Neural progenitor cell (in vitro differentiated cells): ENCODE results near the gene TRHDE. TPM values are rescaled to one million over a fixed set of nuclear protein-coding genes. Genes with fewer than 3 reads are reported as not detected.

Experiments
- DNase-seq: peaks from one replicate; pipeline ENCODE4 v3.0.0-alpha.2; 2016; ENCODE audit warnings: low spot score
- H2AFZ ChIP-seq: fragments of 200-600 bp; sonication (generic); replicated peaks from 2 replicates; pipeline ENCODE4 v1.6.1; 2016; ENCODE audit warnings: antibody characterized with exemption
- H3F3A ChIP-seq: fragments of 200-600 bp; sonication (generic); 2 replicates; pipeline ENCODE4 v1.6.1; 2016; ENCODE audit warnings: antibody characterized with exemption, low read depth
- H3K27ac ChIP-seq: fragments of 200-600 bp; sonication (generic); 2 replicates; pipeline ENCODE4 v1.5.1; 2016; ENCODE audit warnings: mild to moderate bottlenecking
- H3K27me3 ChIP-seq: fragments of 200-600 bp; sonication (generic); 2 replicates; pipeline ENCODE4 v1.6.1; 2016; ENCODE audit warnings: mild to moderate bottlenecking, moderate library complexity
- H3K36me3 ChIP-seq: fragments of 200-600 bp; sonication (generic); 2 replicates; pipeline ENCODE4 v1.5.1; 2016
- H3K4me1 ChIP-seq: fragments of 200-600 bp; sonication (generic); 2 replicates; pipeline ENCODE4 v1.6.1; 2016; ENCODE audit warnings: mixed run types
- H3K4me2 ChIP-seq: fragments of 200-600 bp; sonication (generic); 2 replicates; pipeline ENCODE4 v1.6.1; 2016
- H3K4me3 ChIP-seq: fragments of 200-600 bp; sonication (generic); 2 replicates; pipeline ENCODE4 v1.5.1; 2016
- H3K79me2 ChIP-seq: fragments of 200-600 bp; sonication (generic); 2 replicates; pipeline ENCODE4 v1.6.1; 2016; ENCODE audit warnings: low read depth
- H3K9ac ChIP-seq: fragments of 200-600 bp; sonication (generic); 2 replicates; pipeline ENCODE4 v1.6.1; 2016
- H3K9me3 ChIP-seq: fragments of 200-600 bp; sonication (generic); 2 replicates; pipeline ENCODE4 v1.5.1; 2016; ENCODE audit warnings: low read depth
- H4K20me1 ChIP-seq: fragments of 200-600 bp; sonication (generic); 2 replicates; pipeline ENCODE4 v1.6.1; 2016; ENCODE audit warnings: low read depth
- H3K27ac Mint-ChIP-seq: 3 replicates; pipeline ENCODE4 v1.8.0; 2021; ENCODE audit warnings: mixed read lengths
- H3K27me3 Mint-ChIP-seq: 2 replicates; pipeline ENCODE4 v1.8.0; 2022; ENCODE audit warnings: low read depth, mild to moderate bottlenecking, inconsistent platforms, moderate library complexity, mixed read lengths; ENCODE audit not compliant: insufficient read depth
- H3K36me3 Mint-ChIP-seq: 3 replicates; pipeline ENCODE4 v1.8.0; 2021; ENCODE audit warnings: mixed read lengths
- H3K4me1 Mint-ChIP-seq: 3 replicates; pipeline ENCODE4 v1.8.0; 2021; ENCODE audit warnings: mixed read lengths
- H3K4me3 Mint-ChIP-seq: 3 replicates; pipeline ENCODE4 v1.8.0; 2021; ENCODE audit warnings: mild to moderate bottlenecking, moderate library complexity, mixed read lengths
- H3K9me3 Mint-ChIP-seq: 3 replicates; pipeline ENCODE4 v1.8.0; 2020; ENCODE audit warnings: mixed read lengths
- CTCF ChIP-seq: fragments of 200-600 bp; sonication (generic); IDR thresholded peaks from 2 replicates; pipeline ENCODE4 v1.5.1; 2017; ENCODE audit warnings: antibody characterized with exemption, mild to moderate bottlenecking
- EZH2 ChIP-seq: fragments of 200-600 bp; sonication (generic); IDR thresholded peaks from 2 replicates; pipeline ENCODE4 v1.6.1; 2017; ENCODE audit warnings: antibody characterized with exemption, mild to moderate bottlenecking, moderate library complexity
- EZH2phosphoT487 ChIP-seq: fragments of 200-600 bp; sonication (generic); IDR thresholded peaks from 2 replicates; pipeline ENCODE4 v1.6.1; 2017; ENCODE audit warnings: antibody characterized with exemption
- total RNA-seq: library from RNA; depleted of rRNA; stranded (reverse); fragments of >200 nt; gene quantifications from 2 replicates; pipeline ENCODE4 v1.2.3, GENCODE V29; 2015; ENCODE audit warnings: low replicate concordance

Gene TRHDE
- total RNA-seq, 1 donor from 2014 or later, result 4.5 TPM

DNA sequence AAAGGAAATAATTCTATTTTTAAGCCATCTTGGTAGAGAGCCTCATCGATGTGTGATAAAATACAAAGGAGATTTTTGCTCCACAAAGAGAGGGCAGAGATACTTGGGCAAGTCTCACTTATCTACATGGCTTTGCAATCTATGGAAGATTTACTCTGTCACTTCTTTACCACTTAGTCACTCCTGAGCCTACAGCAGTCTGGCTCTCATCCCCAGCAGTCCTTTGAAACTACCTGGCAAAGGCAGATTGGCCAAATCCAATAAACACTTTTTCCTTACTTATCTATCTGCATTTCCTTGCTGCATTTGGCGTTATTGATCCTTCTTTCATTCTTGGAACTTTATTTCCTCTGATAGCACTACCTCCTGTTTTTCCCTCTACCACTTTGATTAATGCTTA, 170.0 kb downstream of the TRHDE start:
- no peaks in the 10 kb centered on the region for H3K4me1 Mint-ChIP-seq
- no peak for TF ChIP-seq CTCF
- no peak for TF ChIP-seq EZH2phosphoT487
- no peak for TF ChIP-seq EZH2
- no peak overlapping the region for H3K27ac ChIP-seq
- H3K9me3 ChIP-seq, result peaks cover 8% of the 10 kb centered on the region
- no peak overlapping the region for H3K4me3 Mint-ChIP-seq
- no peaks in the 10 kb centered on the region for H3F3A ChIP-seq
- H3K79me2 ChIP-seq, result no peaks in the 10 kb centered on the region
- no peaks in the 10 kb centered on the region for H3K36me3 ChIP-seq
- H3K4me3 ChIP-seq, result no peak overlapping the region
- H3K4me2 ChIP-seq, result no peak overlapping the region
- H3K9ac ChIP-seq, result no peak overlapping the region
- H3K36me3 Mint-ChIP-seq, result peaks cover 2% of the 10 kb centered on the region
- H3K4me1 ChIP-seq, result no peaks in the 10 kb centered on the region
- H3K27me3 Mint-ChIP-seq, result no peaks in the 10 kb centered on the region
- no peak overlapping the region for H3K27ac Mint-ChIP-seq
- DNase-seq, result no peak
- H4K20me1 ChIP-seq, result no peaks in the 10 kb centered on the region
- H2AFZ ChIP-seq, result no peak overlapping the region
- H3K9me3 Mint-ChIP-seq, result peaks cover 18% of the 10 kb centered on the region
- no peaks in the 10 kb centered on the region for H3K27me3 ChIP-seq

DNA sequence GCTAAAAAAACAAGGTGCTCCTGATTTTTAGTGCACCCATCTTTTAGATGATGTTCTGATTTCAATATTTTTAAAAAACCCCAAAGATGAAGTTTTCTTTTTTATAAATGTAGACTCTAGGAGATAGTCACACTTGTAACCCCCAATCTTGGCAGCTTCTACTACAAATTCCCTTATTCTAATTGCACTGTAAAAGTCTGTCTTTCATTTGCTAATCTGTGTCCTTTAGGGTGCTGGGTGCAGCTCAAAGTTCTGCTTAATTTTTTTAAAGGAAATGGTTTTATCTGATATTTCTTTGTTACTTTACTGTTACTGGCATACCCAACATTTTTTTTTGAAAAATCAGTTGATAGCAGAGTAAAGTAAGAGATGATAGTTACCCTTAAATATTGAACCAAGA, 172.0 kb downstream of the TRHDE start:
- Mint-ChIP-seq H3K4me3 (no peak overlapping the region), H3K27me3 (no peaks in the 10 kb centered on the region), H3K9me3 (peaks cover 9% of the 10 kb centered on the region), H3K4me1 (peaks cover 4% of the 10 kb centered on the region), H3K27ac (no peak overlapping the region), H3K36me3 (peaks cover 2% of the 10 kb centered on the region)
- TF ChIP-seq EZH2 (no peak), CTCF (no peak), EZH2phosphoT487 (no peak)
- H3K4me2 ChIP-seq, result no peak overlapping the region
- H4K20me1 ChIP-seq, result no peaks in the 10 kb centered on the region
- H3K79me2 ChIP-seq, result no peaks in the 10 kb centered on the region
- DNase-seq, result no peak
- no peaks in the 10 kb centered on the region for H3K4me1 ChIP-seq
- peaks cover 2% of the 10 kb centered on the region for H3K9me3 ChIP-seq
- no peaks in the 10 kb centered on the region for H3K27me3 ChIP-seq
- no peak overlapping the region for H2AFZ ChIP-seq
- H3K36me3 ChIP-seq, result no peaks in the 10 kb centered on the region
- H3K27ac ChIP-seq, result no peak overlapping the region
- H3K9ac ChIP-seq, result no peak overlapping the region
- H3K4me3 ChIP-seq, result no peak overlapping the region
- no peaks in the 10 kb centered on the region for H3F3A ChIP-seq

DNA sequence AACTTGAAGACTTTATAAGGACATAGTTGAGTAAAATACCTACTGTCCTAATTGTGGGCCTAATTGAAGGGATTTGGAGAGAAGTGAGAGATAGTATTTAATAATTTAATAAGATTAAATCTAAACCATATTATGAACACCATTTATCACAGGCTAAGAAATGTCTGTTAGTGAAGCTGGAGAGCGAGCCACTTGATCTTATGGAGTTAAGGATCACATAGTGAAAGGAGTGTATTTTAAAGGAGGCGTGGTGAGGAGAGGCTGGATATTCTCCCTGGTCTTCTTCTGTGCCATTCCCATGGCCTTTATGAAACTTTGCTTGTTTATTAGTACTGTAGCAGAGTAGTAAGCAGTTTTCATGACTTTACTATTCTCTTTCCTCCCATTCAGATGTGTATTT, 172.4 kb downstream of the TRHDE start:
- Mint-ChIP-seq H3K36me3 (peaks cover 2% of the 10 kb centered on the region), H3K9me3 (peaks cover 6% of the 10 kb centered on the region), H3K27me3 (no peaks in the 10 kb centered on the region), H3K4me1 (peaks cover 4% of the 10 kb centered on the region), H3K4me3 (no peak overlapping the region), H3K27ac (no peak overlapping the region)
- Histone ChIP-seq H3K27me3 (no peaks in the 10 kb centered on the region), H2AFZ (no peak overlapping the region), H3K36me3 (no peaks in the 10 kb centered on the region), H4K20me1 (no peaks in the 10 kb centered on the region), H3K4me3 (no peak overlapping the region), H3K27ac (no peak overlapping the region), H3K9me3 (no peaks in the 10 kb centered on the region), H3K79me2 (no peaks in the 10 kb centered on the region), H3K4me1 (no peaks in the 10 kb centered on the region), H3K4me2 (no peak overlapping the region), H3K9ac (no peak overlapping the region), H3F3A (no peaks in the 10 kb centered on the region)
- DNase-seq, result no peak
- TF ChIP-seq EZH2phosphoT487 (no peak), EZH2 (no peak), CTCF (no peak)

DNA sequence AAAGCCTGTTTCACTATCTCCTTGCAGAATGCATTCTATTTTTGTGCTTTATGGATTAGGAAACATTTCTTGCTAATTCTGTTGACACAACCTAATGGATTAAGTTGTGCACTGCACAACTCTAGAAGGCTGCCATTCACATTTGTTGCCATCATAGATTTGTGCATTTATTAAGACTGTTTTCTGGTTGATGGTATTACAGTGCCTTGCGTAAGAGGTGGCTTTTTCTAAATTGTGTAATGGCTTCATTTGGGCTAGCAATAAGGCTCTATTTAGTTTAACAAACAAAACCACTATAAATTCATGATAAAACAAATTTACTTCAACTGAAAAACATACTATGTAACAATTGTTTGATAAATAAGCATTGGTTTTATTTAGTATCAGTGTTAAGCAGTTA, 175.9 kb downstream of the TRHDE start:
- no peaks in the 10 kb centered on the region for H3K4me1 ChIP-seq
- H3K9me3 ChIP-seq, result no peaks in the 10 kb centered on the region
- Mint-ChIP-seq H3K27ac (no peak overlapping the region), H3K36me3 (peaks cover 2% of the 10 kb centered on the region), H3K4me3 (no peak overlapping the region), H3K27me3 (no peaks in the 10 kb centered on the region), H3K9me3 (peaks cover 13% of the 10 kb centered on the region), H3K4me1 (peaks cover 4% of the 10 kb centered on the region)
- no peaks in the 10 kb centered on the region for H3K79me2 ChIP-seq
- TF ChIP-seq CTCF, result no peak
- no peak for TF ChIP-seq EZH2
- TF ChIP-seq EZH2phosphoT487, result no peak
- H3K27ac ChIP-seq, result no peak overlapping the region
- no peak overlapping the region for H3K4me3 ChIP-seq
- H3K4me2 ChIP-seq, result no peak overlapping the region
- no peak for DNase-seq
- H4K20me1 ChIP-seq, result no peaks in the 10 kb centered on the region
- no peak overlapping the region for H2AFZ ChIP-seq
- H3F3A ChIP-seq, result no peaks in the 10 kb centered on the region
- H3K27me3 ChIP-seq, result no peaks in the 10 kb centered on the region
- no peaks in the 10 kb centered on the region for H3K36me3 ChIP-seq
- H3K9ac ChIP-seq, result no peak overlapping the region
